ENCODE data around the gene UNC5CL. TPM values are rescaled to one million over a fixed set of nuclear protein-coding genes. Genes with fewer than 3 reads are reported as not detected.

Gene UNC5CL
- total and polyA plus RNA-seq, 2 donors from 2014 or later, result 41.3 to 53.7 TPM

GRCh38 chr6:41038205-41038604 is 816 bp downstream of the UNC5CL start:
- peak overlapping the region in 1 of 3 donors; percentile 57 for H3K9ac ChIP-seq (ENCODE audit: low read length in 3 of 3)
- no peak for DNase-seq
- peak overlapping the region; percentile 77 to 86 for H3K27ac ChIP-seq (ENCODE audit: low read depth in 2 of 2, low read length in 2 of 2)
- FAIRE-seq, result no peak
- H3K4me3 ChIP-seq (ENCODE audit: low read length in 3 of 3), result peak overlapping the region in 2 of 3 donors; percentile 65 to 72
- no peaks in the 10 kb centered on the region for H3K9me3 ChIP-seq (ENCODE audit: control insufficient read depth in 2 of 3, insufficient read depth in 1 of 3, low read length in 3 of 3)
- peaks cover 0 to 6% (median 4%) of the 10 kb centered on the region in 3 donors for H3K36me3 ChIP-seq (ENCODE audit: control insufficient read depth in 2 of 3, insufficient read depth in 3 of 3, low read length in 3 of 3)
- no peaks in the 10 kb centered on the region for H3K27me3 ChIP-seq (ENCODE audit: control insufficient read depth, insufficient read depth, low read length)
- peaks cover 0 to 21% (median 6%) of the 10 kb centered on the region in 3 donors for H3K4me1 ChIP-seq (ENCODE audit: control insufficient read depth in 2 of 3, insufficient read depth in 2 of 3, low read depth in 1 of 3, low read length in 3 of 3)
- TF ChIP-seq, protein P1, sequence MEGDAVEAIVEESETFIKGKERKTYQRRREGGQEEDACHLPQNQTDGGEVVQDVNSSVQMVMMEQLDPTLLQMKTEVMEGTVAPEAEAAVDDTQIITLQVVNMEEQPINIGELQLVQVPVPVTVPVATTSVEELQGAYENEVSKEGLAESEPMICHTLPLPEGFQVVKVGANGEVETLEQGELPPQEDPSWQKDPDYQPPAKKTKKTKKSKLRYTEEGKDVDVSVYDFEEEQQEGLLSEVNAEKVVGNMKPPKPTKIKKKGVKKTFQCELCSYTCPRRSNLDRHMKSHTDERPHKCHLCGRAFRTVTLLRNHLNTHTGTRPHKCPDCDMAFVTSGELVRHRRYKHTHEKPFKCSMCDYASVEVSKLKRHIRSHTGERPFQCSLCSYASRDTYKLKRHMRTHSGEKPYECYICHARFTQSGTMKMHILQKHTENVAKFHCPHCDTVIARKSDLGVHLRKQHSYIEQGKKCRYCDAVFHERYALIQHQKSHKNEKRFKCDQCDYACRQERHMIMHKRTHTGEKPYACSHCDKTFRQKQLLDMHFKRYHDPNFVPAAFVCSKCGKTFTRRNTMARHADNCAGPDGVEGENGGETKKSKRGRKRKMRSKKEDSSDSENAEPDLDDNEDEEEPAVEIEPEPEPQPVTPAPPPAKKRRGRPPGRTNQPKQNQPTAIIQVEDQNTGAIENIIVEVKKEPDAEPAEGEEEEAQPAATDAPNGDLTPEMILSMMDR (IDR thresholded peaks at IDR 0.05; ENCODE audit: borderline replicate concordance, extremely low read depth, insufficient read depth), result no peak
- intact Hi-C loops (cut with DNase I), result no loop called here

- H3K27me3 ChIP-seq (ENCODE audit: control insufficient read depth, insufficient read depth, low read length), result no peaks in the 10 kb centered on the region
- TF ChIP-seq, protein P1 (IDR thresholded peaks at IDR 0.05; ENCODE audit: borderline replicate concordance, extremely low read depth, insufficient read depth), result no peak
- H3K9me3 ChIP-seq (ENCODE audit: control insufficient read depth in 2 of 3, insufficient read depth in 1 of 3, low read length in 3 of 3), result no peaks in the 10 kb centered on the region
- no peak for DNase-seq
- peaks cover 0 to 8% (median 7%) of the 10 kb centered on the region in 3 donors for H3K36me3 ChIP-seq (ENCODE audit: control insufficient read depth in 2 of 3, insufficient read depth in 3 of 3, low read length in 3 of 3)
- peak overlapping the region in 2 of 3 donors; percentile 65 to 72 for H3K4me3 ChIP-seq (ENCODE audit: low read length in 3 of 3)
- intact Hi-C loops (cut with DNase I), result no loop called here
- peaks cover 0 to 21% (median 6%) of the 10 kb centered on the region in 3 donors for H3K4me1 ChIP-seq (ENCODE audit: control insufficient read depth in 2 of 3, insufficient read depth in 2 of 3, low read depth in 1 of 3, low read length in 3 of 3)
- H3K27ac ChIP-seq (ENCODE audit: low read depth in 2 of 2, low read length in 2 of 2), result peak overlapping the region; percentile 38 to 77
- peak overlapping the region in 1 of 3 donors; percentile 41 for H3K9ac ChIP-seq (ENCODE audit: low read length in 3 of 3)
- no peak for FAIRE-seq
These were observed 1.7 kb downstream of the UNC5CL start for GRCh38 chr6:41037107-41037900.

- Histone ChIP-seq H3K4me3 (ENCODE audit: low read length in 3 of 3) (peak overlapping the region in 2 of 3 donors; percentile 65 to 72), H3K9ac (ENCODE audit: low read length in 3 of 3) (no peak overlapping the region), H3K27me3 (ENCODE audit: control insufficient read depth, insufficient read depth, low read length) (no peaks in the 10 kb centered on the region), H3K4me1 (ENCODE audit: control insufficient read depth in 2 of 3, insufficient read depth in 2 of 3, low read depth in 1 of 3, low read length in 3 of 3) (peaks cover 0 to 21% (median 6%) of the 10 kb centered on the region in 3 donors), H3K9me3 (ENCODE audit: control insufficient read depth in 2 of 3, insufficient read depth in 1 of 3, low read length in 3 of 3) (no peaks in the 10 kb centered on the region), H3K36me3 (ENCODE audit: control insufficient read depth in 2 of 3, insufficient read depth in 3 of 3, low read length in 3 of 3) (peaks cover 0 to 10% (median 8%) of the 10 kb centered on the region in 3 donors), H3K27ac (ENCODE audit: low read depth in 2 of 2, low read length in 2 of 2) (peak overlapping the region in 1 of 2 donors; percentile 38)
- DNase-seq (no peak), FAIRE-seq (no peak)
- intact Hi-C loops (cut with DNase I), result no loop called here
- TF ChIP-seq, protein P1 (IDR thresholded peaks at IDR 0.05; ENCODE audit: borderline replicate concordance, extremely low read depth, insufficient read depth), result no peak
These were observed 2.4 kb downstream of the UNC5CL start for GRCh38 chr6:41036601-41037000.

Data from kidney (tissue), 14 donors.